Middle frontal gyrus (tissue), 1 donor: ENCODE results near the gene CEP128.

Source experiments
- DNase-seq: peaks from one replicate; pipeline ENCODE4 v3.0.0-alpha.2; 2015; ENCODE audit warnings: low spot score; ENCODE audit errors: extremely low spot score

CEP128 gene

GRCh38 chr14:80692903-80693302 is 248.6 kb downstream of the CEP128 start:
- DNase-seq = no peak

GRCh38 chr14:80681651-80682050 is 259.9 kb downstream of the CEP128 start:
- DNase-seq = no peak

- no peak for DNase-seq
These were observed 262.3 kb downstream of the CEP128 start for GRCh38 chr14:80679273-80679672.

- no peak for DNase-seq
These were observed 263.1 kb downstream of the CEP128 start for GRCh38 chr14:80678436-80678835.

- no peak for DNase-seq
These were observed 272.1 kb downstream of the CEP128 start for GRCh38 chr14:80669426-80669825.

GRCh38 chr14:80664576-80664975 is 277.0 kb downstream of the CEP128 start:
- no peak for DNase-seq

GRCh38 chr14:80663541-80663940 is 278.0 kb downstream of the CEP128 start:
- DNase-seq = no peak

GRCh38 chr14:80659783-80660182 is 281.8 kb downstream of the CEP128 start:
- DNase-seq = no peak

- peak; percentile 40 for DNase-seq
These were observed 282.8 kb downstream of the CEP128 start for GRCh38 chr14:80658733-80659132.

- DNase-seq = no peak
These were observed 283.4 kb downstream of the CEP128 start for GRCh38 chr14:80658155-80658554.

GRCh38 chr14:80653956-80654355 is 287.6 kb downstream of the CEP128 start:
- DNase-seq = no peak

- DNase-seq = no peak
These were observed 295.7 kb downstream of the CEP128 start for GRCh38 chr14:80645667-80646413.

GRCh38 chr14:80644826-80645225 is 296.7 kb downstream of the CEP128 start:
- DNase-seq = no peak

- no peak for DNase-seq
These were observed 302.7 kb downstream of the CEP128 start for GRCh38 chr14:80638620-80639515.

- DNase-seq = no peak
These were observed 303.6 kb downstream of the CEP128 start for GRCh38 chr14:80637756-80638619.

- no peak for DNase-seq
These were observed 305.5 kb downstream of the CEP128 start for GRCh38 chr14:80636071-80636470.

GRCh38 chr14:80634106-80634758 is 307.3 kb downstream of the CEP128 start:
- no peak for DNase-seq

- DNase-seq = no peak
These were observed 311.9 kb downstream of the CEP128 start for GRCh38 chr14:80629606-80630005.

- DNase-seq = no peak
These were observed 313.0 kb downstream of the CEP128 start for GRCh38 chr14:80628547-80628946.

GRCh38 chr14:80627745-80628144 is 313.8 kb downstream of the CEP128 start:
- DNase-seq = no peak

GRCh38 chr14:80624581-80624980 is 317.0 kb downstream of the CEP128 start:
- DNase-seq = no peak
